Measurements from ENCODE around the gene GRIA2. TPM values are rescaled to one million over a fixed set of nuclear protein-coding genes. Genes with fewer than 3 reads are reported as not detected.
A peak's percentile ranks its signal among the peaks of the same experiment; 100 is the strongest.

GRIA2 gene
- total and polyA plus RNA-seq, 2 donors (not counting 3 experiments of a cell fraction or from before 2014, with no cell fraction given) = not detected

DNA sequence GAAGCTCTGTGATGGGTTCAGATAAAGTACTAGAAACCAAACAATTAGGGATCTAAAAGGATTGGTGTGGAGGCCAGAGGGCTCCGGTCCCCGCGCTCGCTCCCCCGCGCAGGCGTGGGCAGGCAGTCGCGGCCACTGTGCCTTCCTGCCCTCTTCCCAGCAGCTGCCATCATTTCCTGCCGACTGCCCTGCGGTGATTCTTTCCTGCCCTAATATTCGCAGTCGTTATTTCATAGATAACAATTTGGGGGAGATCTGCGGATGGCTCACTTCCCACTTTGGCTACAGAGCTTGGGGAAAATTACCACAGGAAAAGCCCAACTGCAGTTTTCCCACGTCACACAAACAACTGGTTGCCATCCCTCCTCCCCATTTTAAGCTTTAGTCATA lies 2.2 kb downstream of the GRIA2 start:
- Histone ChIP-seq H3K27ac (ENCODE audit: insufficient read depth, low read depth, low read length) (no peak overlapping the region), H3K27me3 (ENCODE audit: control insufficient read depth in 2 of 2, insufficient read depth in 2 of 2, low read length in 2 of 2) (peaks cover 26 to 45% of the 10 kb centered on the region in 2 experiments), H3K4me1 (ENCODE audit: control insufficient read depth, extremely low read depth, insufficient read depth, low read length) (peaks cover 7% of the 10 kb centered on the region), H3K9me1 (replicated peaks; ENCODE audit: control insufficient read depth, extremely low read depth, insufficient read depth, low read length) (no peaks in the 10 kb centered on the region), H3K4me2 (ENCODE audit: insufficient read depth, low read length) (peak overlapping the region; percentile 63), H3K36me3 (ENCODE audit: control insufficient read depth in 2 of 2, extremely low read depth in 1 of 2, insufficient read depth in 2 of 2, low read length in 2 of 2) (no peaks in the 10 kb centered on the region), H3K4me3 (replicated peaks in 1 of 3; ENCODE audit: insufficient read depth in 1 of 3, low read depth in 1 of 3, low read length in 3 of 3) (peak overlapping the region; percentile 20 to 67 (median 44)), H3K9me3 (replicated peaks; ENCODE audit: control insufficient read depth, insufficient read depth, low read length) (no peaks in the 10 kb centered on the region), H3K79me2 (ENCODE audit: control insufficient read depth, insufficient read depth, low read length) (no peaks in the 10 kb centered on the region), H3K9ac (replicated peaks; ENCODE audit: extremely low read depth, insufficient read depth, low read length) (no peak overlapping the region), H4K20me1 (replicated peaks; ENCODE audit: control insufficient read depth, extremely low read depth, insufficient read depth, low read length) (peaks cover 3% of the 10 kb centered on the region), H2AFZ (ENCODE audit: low read depth, low read length) (peak overlapping the region; percentile 84)
- ChIA-PET CTCF (interaction anchor here (0.6 to 1.8 kb wide), 4 partner anchors 18 to 756 kb away, joined by 3 to 9 read pairs (median 4); no protein-coding TSS in a partner anchor), POLR2A (interaction anchor here (0.6 kb wide), 1 partner anchor 19 kb away, joined by 3 read pairs; no protein-coding TSS in a partner anchor)
- intact Hi-C loops (cut with micrococcal nuclease) (loop anchor here (5.0 kb wide), 1 partner anchor 480 kb away; no protein-coding TSS in a partner anchor), dilution Hi-C loops (cut with MboI; ENCODE audit: extremely low pct_ligation_motif_present, low sequenced_read_pairs) (no loop called here)
- DNase-seq (ENCODE audit: low read depth, low spot score) (peak; percentile 1), FAIRE-seq (no peak)
- no peak for TF ChIP-seq MYC (IDR thresholded peaks at IDR 0.05; ENCODE audit: low read depth, low read length)
- TF ChIP-seq POLR2A (IDR thresholded peaks at IDR 0.05; ENCODE audit: low read depth, low read length) = no peak
- TF ChIP-seq, protein P1, sequence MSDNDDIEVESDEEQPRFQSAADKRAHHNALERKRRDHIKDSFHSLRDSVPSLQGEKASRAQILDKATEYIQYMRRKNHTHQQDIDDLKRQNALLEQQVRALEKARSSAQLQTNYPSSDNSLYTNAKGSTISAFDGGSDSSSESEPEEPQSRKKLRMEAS (IDR thresholded peaks at IDR 0.05; ENCODE audit: insufficient read depth, insufficient read length) = no peak
- no peak for TF ChIP-seq JUN (IDR thresholded peaks at IDR 0.05; ENCODE audit: borderline replicate concordance, insufficient read depth, insufficient read length, low read depth)
- TF ChIP-seq EZH2 (IDR thresholded peaks at IDR 0.05; ENCODE audit: borderline replicate concordance, low read depth, low read length, severe bottlenecking) = no peak
- TF ChIP-seq, protein P2, sequence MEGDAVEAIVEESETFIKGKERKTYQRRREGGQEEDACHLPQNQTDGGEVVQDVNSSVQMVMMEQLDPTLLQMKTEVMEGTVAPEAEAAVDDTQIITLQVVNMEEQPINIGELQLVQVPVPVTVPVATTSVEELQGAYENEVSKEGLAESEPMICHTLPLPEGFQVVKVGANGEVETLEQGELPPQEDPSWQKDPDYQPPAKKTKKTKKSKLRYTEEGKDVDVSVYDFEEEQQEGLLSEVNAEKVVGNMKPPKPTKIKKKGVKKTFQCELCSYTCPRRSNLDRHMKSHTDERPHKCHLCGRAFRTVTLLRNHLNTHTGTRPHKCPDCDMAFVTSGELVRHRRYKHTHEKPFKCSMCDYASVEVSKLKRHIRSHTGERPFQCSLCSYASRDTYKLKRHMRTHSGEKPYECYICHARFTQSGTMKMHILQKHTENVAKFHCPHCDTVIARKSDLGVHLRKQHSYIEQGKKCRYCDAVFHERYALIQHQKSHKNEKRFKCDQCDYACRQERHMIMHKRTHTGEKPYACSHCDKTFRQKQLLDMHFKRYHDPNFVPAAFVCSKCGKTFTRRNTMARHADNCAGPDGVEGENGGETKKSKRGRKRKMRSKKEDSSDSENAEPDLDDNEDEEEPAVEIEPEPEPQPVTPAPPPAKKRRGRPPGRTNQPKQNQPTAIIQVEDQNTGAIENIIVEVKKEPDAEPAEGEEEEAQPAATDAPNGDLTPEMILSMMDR (IDR thresholded peaks at IDR 0.05; ENCODE audit: extremely low read depth in 1 of 2, insufficient read depth in 1 of 2, low read depth in 1 of 2, low read length in 2 of 2) = no peak
- TF ChIP-seq FOS (IDR thresholded peaks at IDR 0.05; ENCODE audit: borderline replicate concordance, insufficient read depth, low read length) = no peak
- no peak for TF ChIP-seq POLR2AphosphoS5 (IDR thresholded peaks at IDR 0.05; ENCODE audit: insufficient read depth, low read depth, low read length)
- no peak for TF ChIP-seq GATA2 (IDR thresholded peaks at IDR 0.05; ENCODE audit: insufficient read depth, insufficient read length, low read depth, low read length)
- BruUV-seq (replicated peaks) = no TSS peak
